NOMO-1 treated with dmso at 0.1 percent for 144 hours (cell line): ENCODE measurements around the gene SORBS2.

Experiments used
- DNase-seq: peaks from one replicate; lab custom pipeline; 2025; ENCODE audit not compliant: unreplicated experiment; lab: John Stamatoyannopoulos, UW

The SORBS2 gene

GRCh38 chr4:185742766-185743165 is 69.2 kb downstream of the SORBS2 start:
- DNase-seq = no peak

DNA sequence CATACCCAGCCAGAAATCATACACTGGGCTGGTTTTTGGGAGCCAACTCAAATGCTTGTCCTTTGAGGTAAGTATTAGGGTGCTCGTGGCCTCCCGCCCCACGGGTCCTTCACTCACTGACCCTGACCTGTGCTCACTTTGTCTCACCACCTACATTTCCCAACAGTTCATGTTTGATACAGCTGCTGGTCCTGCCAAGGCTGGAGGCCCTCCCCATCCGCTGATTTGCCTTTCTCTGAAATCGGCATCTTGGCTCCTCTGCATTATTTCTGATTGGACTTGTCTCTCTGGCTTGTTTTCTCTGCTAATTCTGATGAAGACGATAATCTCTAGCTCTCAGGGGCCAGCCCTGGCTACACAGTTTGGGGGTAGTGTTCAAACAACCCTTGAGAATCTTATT is 70.2 kb downstream of the SORBS2 start:
- DNase-seq = no peak

GRCh38 chr4:185740471-185740873 is 71.5 kb downstream of the SORBS2 start:
- no peak for DNase-seq

- DNase-seq = no peak
Observed at GRCh38 chr4:185738820-185739219, 73.2 kb downstream of the SORBS2 start.

DNA sequence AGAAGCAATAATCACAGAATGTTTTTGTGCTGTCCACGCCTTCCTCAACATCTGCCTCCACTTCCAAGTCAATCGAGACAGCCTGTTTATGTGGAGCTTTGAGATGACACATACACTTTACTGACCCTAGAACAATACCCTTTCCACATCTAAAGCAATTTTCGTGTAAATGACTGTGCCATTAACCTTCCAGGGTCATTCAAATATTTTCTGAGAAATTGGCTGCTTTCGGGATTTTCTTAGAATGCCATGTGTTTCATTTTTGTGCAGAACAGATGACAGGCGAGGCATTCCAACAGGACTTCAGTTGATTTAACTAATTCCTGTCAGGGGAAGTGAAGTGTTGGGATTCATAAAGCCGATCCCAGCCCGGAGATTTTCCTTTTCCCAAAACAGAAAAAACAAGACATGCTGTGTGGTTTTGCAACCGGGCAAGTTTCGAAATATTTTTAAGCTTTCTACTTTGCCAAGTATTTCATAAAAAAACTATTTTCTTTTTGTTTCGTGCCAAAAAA is 73.9 kb downstream of the SORBS2 start:
- DNase-seq = no peak

- no peak for DNase-seq
Observed at GRCh38 chr4:185737489-185738037, 74.4 kb downstream of the SORBS2 start.

- DNase-seq = no peak
Observed at GRCh38 chr4:185736882-185737281, 75.1 kb downstream of the SORBS2 start.

- peak; percentile 35 for DNase-seq
Observed at GRCh38 chr4:185735866-185736400, 76.1 kb downstream of the SORBS2 start.

DNA sequence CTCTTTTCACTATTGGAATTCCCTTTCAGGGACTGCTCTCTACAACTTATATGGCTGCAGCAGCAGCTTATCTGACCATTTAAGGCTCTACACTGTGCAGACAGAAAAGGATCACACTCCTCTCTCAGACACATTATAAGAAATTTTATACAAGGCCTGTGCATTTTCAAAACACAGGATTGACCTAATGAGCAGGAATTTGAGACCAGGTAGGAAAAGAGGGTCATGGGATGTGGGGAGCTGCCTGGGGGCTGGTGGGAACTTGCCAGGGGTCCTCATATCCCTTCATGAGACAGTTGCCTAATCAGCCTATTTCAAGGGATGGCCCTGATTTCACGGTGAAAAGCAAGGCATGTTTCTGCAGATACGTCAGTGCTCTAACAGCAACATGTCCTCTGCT is 77.1 kb downstream of the SORBS2 start:
- DNase-seq = no peak

DNA sequence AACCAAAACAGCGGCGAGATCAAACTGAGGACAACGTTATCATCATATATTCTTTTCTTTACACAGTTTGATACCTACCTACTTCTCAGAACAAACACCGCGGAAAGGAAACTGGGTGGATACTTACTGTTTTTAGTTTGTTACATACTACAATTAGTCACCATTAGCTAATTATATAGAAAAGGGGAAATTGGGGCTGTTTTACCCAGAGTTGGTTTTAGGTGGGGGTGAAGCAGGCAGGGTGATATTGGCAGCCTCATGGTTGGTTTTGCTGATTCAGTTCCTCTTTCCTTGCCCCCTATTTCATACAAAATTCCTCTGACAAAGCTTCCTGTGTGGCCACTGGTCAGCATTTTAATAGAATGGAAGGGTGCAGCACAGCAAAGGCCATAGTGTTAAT is 77.8 kb downstream of the SORBS2 start:
- peak; percentile 87 for DNase-seq

GRCh38 chr4:185730849-185731608 is 81.0 kb downstream of the SORBS2 start:
- no peak for DNase-seq

GRCh38 chr4:185730387-185730786 is 81.6 kb downstream of the SORBS2 start:
- DNase-seq = no peak

DNA sequence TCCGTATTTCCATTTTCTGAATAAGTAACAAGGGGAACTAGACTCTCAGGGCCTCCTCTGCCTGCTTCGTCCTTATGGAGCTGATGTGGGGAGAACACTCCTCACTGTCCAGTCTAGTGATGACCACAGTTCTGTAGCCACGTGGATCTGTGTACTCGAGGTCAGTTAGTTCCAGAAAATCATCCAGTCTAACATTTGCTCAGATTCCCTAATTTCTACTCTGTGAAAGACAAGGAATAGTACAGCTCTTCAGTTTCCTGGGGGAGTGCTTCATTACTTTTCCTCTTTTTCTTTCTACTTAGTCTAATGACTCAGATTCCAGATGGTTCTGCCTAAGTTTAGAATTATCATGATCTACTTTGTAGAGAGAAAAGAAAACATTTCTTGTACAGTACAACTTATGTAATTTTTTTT is 82.6 kb downstream of the SORBS2 start:
- DNase-seq = no peak

GRCh38 chr4:185728893-185729292 is 83.1 kb downstream of the SORBS2 start:
- DNase-seq = no peak

DNA sequence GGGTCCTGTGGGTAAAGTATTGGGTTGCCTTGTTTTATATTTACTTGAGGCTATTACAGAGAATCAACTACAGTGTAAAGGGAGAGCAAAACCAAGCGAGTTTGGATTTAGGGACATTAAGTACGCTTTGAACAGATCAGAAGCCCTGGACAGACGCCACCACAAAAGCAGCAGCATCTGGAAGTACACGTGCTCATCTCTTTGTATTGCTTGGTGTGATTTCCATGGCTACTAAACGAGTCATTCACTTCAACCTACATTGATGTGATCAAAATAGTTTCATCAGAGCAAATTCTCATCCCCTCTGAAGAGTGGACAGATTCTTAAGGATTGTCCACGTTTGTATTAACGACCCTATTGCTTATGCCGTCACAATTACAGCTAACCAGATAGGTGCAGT is 85.1 kb downstream of the SORBS2 start:
- no peak for DNase-seq

DNA sequence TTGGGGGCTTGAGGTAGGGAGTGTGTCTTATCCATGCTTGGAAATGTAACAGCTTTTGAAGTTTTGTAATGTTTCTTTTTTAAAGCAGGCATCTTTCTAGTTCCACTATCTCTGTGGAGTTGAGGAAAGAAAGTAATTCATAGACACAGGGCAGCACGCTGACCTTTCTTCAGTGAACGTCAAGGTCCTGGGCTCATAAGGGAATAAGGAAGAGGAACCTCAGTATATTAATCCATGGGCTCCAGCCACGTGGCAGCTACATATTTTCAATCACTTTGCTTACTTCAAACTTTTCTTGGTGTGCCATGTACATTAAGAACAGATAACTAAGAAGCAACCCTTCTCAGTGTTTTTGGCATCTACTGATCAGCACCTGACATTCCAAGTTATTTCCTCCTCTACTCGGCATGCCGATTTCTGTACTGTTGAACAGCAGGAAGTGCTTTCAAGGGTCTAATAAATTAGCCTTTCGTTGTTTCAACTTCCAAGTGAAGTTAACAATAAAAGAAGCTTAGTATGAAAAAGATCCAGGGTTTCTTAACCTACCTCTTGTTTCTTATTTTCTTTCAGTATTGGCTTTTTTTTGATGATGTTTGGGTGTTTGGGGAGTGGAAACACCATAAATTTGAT is 88.2 kb downstream of the SORBS2 start:
- DNase-seq = no peak

- DNase-seq = no peak
Observed at GRCh38 chr4:185722029-185722316, 90.0 kb downstream of the SORBS2 start.

GRCh38 chr4:185721190-185722028 is 90.6 kb downstream of the SORBS2 start:
- DNase-seq = no peak

DNA sequence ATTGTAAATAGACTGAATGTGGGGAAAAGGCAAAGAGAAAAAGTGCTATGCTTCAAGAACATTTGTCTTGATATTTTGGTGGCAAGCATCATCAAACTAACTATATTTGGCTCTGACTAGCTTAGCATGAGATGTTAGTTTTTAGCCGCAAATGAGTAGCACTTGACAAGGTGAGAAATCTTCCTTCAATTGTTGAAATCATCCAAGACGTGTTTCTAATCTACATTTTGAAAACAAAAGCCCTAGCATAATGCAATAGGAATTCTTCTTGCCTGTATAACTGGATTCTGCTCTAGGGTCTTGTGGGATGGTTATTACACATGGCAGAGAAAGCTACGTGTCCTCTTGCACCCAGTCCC is 92.5 kb downstream of the SORBS2 start:
- DNase-seq = no peak

DNA sequence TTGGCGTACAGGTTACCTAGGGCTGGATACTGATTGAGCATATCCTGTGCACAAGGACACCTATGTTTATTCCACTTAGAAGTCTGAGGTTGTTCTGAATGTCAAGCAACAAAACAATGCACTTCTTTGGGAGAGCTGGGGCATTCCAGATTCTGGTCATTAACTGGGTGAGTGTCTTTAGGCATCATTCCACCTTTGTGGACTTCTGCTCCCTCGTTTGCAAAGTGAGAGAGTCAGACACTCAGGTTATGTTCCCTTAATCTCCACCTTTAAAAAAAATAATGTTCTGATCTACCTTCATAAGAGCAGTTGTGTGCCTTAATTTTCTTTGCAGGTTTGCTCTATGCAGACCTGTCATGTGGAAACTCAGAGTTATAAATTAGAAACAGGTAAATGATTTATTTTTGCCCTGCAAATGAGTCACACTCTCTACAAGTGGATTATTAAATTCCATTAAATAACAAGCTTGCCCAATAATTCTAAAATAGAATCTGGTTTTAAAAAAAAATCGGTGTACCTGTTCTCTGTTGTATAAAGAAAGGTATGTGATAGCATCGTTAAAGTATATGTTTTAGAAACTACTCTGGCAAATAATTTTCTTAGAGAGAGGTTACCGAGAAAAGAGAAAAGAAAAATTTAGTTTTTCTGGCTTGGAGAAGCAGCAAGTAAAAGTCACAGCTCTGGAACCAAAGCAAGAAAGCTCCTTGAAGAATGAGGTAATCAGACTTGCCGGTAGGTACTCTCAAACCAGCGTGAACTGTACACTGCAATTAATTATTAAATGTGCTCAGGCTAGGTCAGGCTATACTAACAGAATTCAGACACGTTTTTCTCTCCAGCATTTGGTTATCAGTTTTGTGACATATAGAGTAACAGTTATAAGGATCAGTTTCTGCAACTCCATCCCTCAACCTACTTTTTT is 93.2 kb downstream of the SORBS2 start:
- DNase-seq = no peak
